Activated CD4-positive, alpha-beta T cell treated with anti-CD3 and anti-CD28 coated beads for 48 hours (primary cell): Measurements from ENCODE around the gene CFAP70.
"Not testable (repeated sequence)": the region's sequence is repeated elsewhere in the genome, so short reads cannot be mapped to it uniquely, and the experiment has no call there.

Source experiments
- DNase-seq: peaks from one replicate; pipeline ENCODE4 v3.0.0-alpha.2; 2020

The CFAP70 gene

GRCh38 chr10:73338801-73339368, 19.8 kb downstream of the CFAP70 start:
- no peak for DNase-seq

GRCh38 chr10:73333202-73333601, 25.5 kb downstream of the CFAP70 start:
- no peak for DNase-seq

GRCh38 chr10:73332379-73332778, 26.3 kb downstream of the CFAP70 start:
- DNase-seq: no peak

GRCh38 chr10:73328523-73328922, 30.1 kb downstream of the CFAP70 start:
- not testable (repeated sequence) for DNase-seq

GRCh38 chr10:73325290-73325689, 33.4 kb downstream of the CFAP70 start:
- not testable (repeated sequence) for DNase-seq

GRCh38 chr10:73323582-73323981, 35.1 kb downstream of the CFAP70 start:
- not testable (repeated sequence) for DNase-seq

- no peak for DNase-seq
These were observed 48.2 kb downstream of the CFAP70 start for GRCh38 chr10:73310475-73310874.

GRCh38 chr10:73307203-73307800, 51.4 kb downstream of the CFAP70 start:
- no peak for DNase-seq

GRCh38 chr10:73306171-73306708, 52.4 kb downstream of the CFAP70 start:
- DNase-seq: no peak

GRCh38 chr10:73296946-73297345, 61.7 kb downstream of the CFAP70 start:
- no peak for DNase-seq

GRCh38 chr10:73293461-73293860, 65.2 kb downstream of the CFAP70 start:
- no peak for DNase-seq

GRCh38 chr10:73289958-73290357, 68.7 kb downstream of the CFAP70 start:
- DNase-seq: no peak

GRCh38 chr10:73287441-73287840, 71.2 kb downstream of the CFAP70 start:
- DNase-seq: no peak

GRCh38 chr10:73281097-73281496, 77.6 kb downstream of the CFAP70 start:
- no peak for DNase-seq

- no peak for DNase-seq
These were observed 94.2 kb downstream of the CFAP70 start for GRCh38 chr10:73264423-73264822.

GRCh38 chr10:73263693-73264347, 94.8 kb downstream of the CFAP70 start:
- no peak for DNase-seq

- no peak for DNase-seq
These were observed 95.6 kb downstream of the CFAP70 start for GRCh38 chr10:73262880-73263555.

GRCh38 chr10:73262105-73262730, 96.4 kb downstream of the CFAP70 start:
- DNase-seq: no peak

GRCh38 chr10:73261362-73261995, 97.2 kb downstream of the CFAP70 start:
- DNase-seq: no peak

GRCh38 chr10:73258612-73259011, 100.1 kb downstream of the CFAP70 start:
- DNase-seq: not testable (repeated sequence)

GRCh38 chr10:73253225-73253555, 105.5 kb downstream of the CFAP70 start:
- no peak for DNase-seq

GRCh38 chr10:73252445-73253224, 106.0 kb downstream of the CFAP70 start, which contains the start of gene MRPS16:
Gene MRPS16, minus strand, starts transcription at chr10:73252644. Its CDS starts 162 bp downstream, at chr10:73252482.
- peak; percentile 93 for DNase-seq
